Activated T-helper 1 cell treated with anti-CD3 and anti-CD28 coated beads, Interleukin-12 subunit alpha, Interleukin-12 subunit beta, Interleukin-2, Interleukin-4 antibody, amounts not matched to agents 30 ng/mL and 10 ng/mL and 1 ng/mL, durations not matched to agents 14 hours and 24 hours and 36 hours (primary cell): ENCODE data around the gene PNPO. TPM values are rescaled to one million over a fixed set of nuclear protein-coding genes. Genes with fewer than 3 reads are reported as not detected.
A peak's percentile ranks its signal among the peaks of the same experiment; 100 is the strongest.

ENCODE experiments used
- DNase-seq: peaks from one replicate; pipeline ENCODE4 v3.0.0; 2021; ENCODE audit warnings: low spot score
- H3K27ac Mint-ChIP-seq: one replicate; pipeline ENCODE4 v1.8.0; 2021; ENCODE audit warnings: mild to moderate bottlenecking, mixed read lengths
- H3K27me3 Mint-ChIP-seq: one replicate; pipeline ENCODE4 v1.8.0; 2022; ENCODE audit warnings: mild to moderate bottlenecking, moderate library complexity, mixed read lengths; ENCODE audit not compliant: insufficient read depth
- H3K36me3 Mint-ChIP-seq: one replicate; pipeline ENCODE4 v1.8.0; 2021; ENCODE audit warnings: low read depth, mixed read lengths
- H3K4me1 Mint-ChIP-seq: one replicate; pipeline ENCODE4 v1.8.0; 2021; ENCODE audit warnings: low read depth, mixed read lengths
- H3K4me3 Mint-ChIP-seq: one replicate; pipeline ENCODE4 v1.8.0; 2021; ENCODE audit warnings: mild to moderate bottlenecking, moderate library complexity, mixed read lengths
- H3K9me3 Mint-ChIP-seq: one replicate; pipeline ENCODE4 v1.8.0; 2021; ENCODE audit warnings: mixed read lengths
- intact Hi-C: fragments of 100-400 bp; cut with micrococcal nuclease; formaldehyde crosslinking; loops from one replicate; pipeline ENCODE4 v1.15.1; 2024
- total RNA-seq: library from RNA; stranded (reverse); gene quantifications from 2 replicates; pipeline ENCODE4 v1.2.3, GENCODE V29; 2022

The PNPO gene
- total RNA-seq = 58.8 and 60.7 TPM in 2 replicates

DNA sequence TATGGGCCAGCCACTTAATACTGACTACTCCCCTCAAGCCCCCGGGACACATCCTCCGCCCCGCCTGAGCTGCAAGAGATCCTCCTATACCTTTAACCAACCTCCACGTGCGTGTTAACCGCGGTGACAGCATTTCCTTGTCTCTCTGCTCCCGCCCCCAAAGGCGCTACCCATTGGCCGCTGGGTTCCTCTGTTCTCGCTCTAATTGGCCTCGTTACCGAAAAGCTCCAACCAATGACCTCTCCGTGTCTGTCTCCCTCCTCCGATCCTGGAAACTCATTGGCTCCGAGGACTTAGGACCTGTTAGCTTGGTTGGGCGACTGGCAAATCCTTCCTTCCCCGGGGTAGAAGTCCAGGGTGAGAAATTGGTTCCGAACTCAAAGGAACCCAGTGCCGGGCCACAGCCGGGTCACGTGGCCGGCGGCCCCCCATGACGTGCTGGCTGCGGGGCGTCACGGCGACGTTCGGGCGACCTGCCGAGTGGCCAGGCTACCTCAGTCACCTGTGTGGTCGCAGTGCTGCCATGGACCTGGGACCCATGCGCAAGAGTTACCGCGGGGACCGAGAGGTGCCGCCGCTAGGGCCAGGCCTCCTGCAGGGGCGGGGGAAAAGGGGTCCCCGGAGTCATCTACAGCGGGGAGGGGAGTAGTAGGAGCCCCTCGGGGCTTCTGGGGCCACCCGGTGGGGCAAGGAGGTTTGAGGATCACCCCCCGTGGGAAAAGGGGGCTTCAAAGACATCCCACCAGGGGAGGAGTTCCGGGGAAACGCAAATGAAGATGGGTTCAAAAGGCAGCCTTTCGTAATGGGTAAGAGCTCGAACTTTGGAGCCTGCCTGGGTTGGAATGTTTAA is at the start of gene PNPO:
PNPO (plus strand) TSS at position 326 of the 850 bp plus-strand sequence; CDS start at position 431, 105 bp downstream.
- Mint-ChIP-seq H3K36me3 (peaks cover 24% of the 10 kb centered on the region), H3K27ac (peak within 1 kb of the TSS; percentile 96), H3K4me1 (peaks cover 68% of the 10 kb centered on the region), H3K4me3 (peak within 1 kb of the TSS; percentile 92), H3K9me3 (peaks cover 5% of the 10 kb centered on the region), H3K27me3 (peaks cover 1% of the 10 kb centered on the region)
- peak; percentile 95 for DNase-seq
- intact Hi-C loops = loop anchor here (1.0 to 5.0 kb wide), 10 partner anchors 8 to 951 kb away; partner anchors contain the start of genes ATP5MC1, LRRC46, MRPL10 and NFE2L1

DNA sequence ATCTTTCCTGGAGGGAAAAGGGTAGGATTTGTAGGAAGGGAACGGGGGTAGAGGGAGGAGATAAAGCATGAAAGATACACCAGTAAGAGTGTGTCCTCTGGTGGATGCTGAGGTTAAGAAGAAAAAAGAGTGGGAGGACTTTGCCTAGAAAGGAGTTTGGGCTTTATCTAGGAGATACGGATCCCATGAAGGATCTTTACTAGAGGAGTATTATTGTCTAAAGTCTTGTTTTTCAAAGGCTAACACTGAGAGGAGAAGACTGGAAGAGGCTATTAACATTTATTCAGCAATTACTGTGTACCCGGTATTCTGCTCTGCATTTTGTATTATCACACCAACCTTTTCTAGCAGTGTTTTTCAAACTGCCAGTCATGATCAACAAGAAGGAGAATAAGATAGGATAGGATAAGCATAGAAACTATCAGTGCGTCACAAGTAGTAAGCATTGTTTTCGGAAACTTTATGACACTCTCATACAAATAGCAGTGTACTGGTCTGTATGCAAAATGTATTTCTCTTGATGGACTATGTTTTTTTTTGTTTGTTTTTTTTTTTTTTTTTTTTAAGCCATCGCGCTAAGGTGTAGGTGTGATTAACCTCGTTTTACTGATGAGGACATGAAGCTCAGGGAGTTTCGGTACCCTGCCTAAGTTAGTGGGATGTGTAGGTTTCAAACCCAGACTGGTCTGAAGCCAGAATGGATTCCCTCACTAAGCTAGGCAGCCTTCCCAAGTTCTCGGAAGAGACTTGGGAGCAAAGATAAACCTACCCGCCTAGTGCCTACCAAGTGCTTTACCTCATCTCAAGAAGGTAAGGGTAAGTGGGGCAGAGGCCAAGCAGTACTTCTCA is 46.6 kb upstream of the PNPO start:
- Mint-ChIP-seq H3K36me3 (peaks cover 16% of the 10 kb centered on the region), H3K27me3 (peaks cover 3% of the 10 kb centered on the region), H3K9me3 (no peaks in the 10 kb centered on the region), H3K4me3 (peak overlapping the region; percentile 98), H3K27ac (peak overlapping the region; percentile 100), H3K4me1 (peaks cover 55% of the 10 kb centered on the region)
- DNase-seq = no peak
- intact Hi-C loops = loop anchor here (1.0 to 5.0 kb wide), 9 partner anchors 47 to 362 kb away; partner anchors contain the start of genes LRRC46, MRPL10, NPEPPS and PNPO

DNA sequence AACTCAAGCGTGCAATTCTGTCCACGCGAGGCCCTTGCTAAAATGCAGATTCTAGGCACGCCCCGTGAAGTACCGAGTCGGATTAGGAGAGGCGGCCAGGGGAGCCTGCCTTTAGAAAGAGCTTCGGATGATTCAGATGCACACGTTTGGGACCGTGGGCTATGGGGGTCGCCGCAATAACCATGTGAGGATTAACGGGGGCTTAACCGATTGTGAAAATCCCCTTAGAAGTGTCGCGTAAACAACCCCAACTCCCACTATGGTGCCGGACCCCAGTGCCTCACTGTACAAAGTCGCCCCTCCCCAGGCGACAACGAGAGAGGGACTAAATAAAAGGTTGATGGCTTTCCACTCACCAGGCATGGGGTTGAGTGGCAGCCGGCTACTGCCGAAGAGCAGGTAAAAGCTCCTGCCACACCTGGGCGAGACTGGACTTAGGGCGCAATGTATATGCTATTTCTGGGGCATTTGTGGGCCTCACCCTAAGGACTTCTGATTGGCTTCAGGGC is 46.0 kb upstream of the PNPO start:
- Mint-ChIP-seq H3K4me1 (peaks cover 48% of the 10 kb centered on the region), H3K9me3 (no peaks in the 10 kb centered on the region), H3K27me3 (peaks cover 3% of the 10 kb centered on the region), H3K27ac (peak overlapping the region; percentile 100), H3K36me3 (peaks cover 17% of the 10 kb centered on the region), H3K4me3 (peak overlapping the region; percentile 98)
- intact Hi-C loops = loop anchor here (1.0 to 5.0 kb wide), 9 partner anchors 46 to 363 kb away; partner anchors contain the start of genes LRRC46, MRPL10, NPEPPS and PNPO
- no peak for DNase-seq

DNA sequence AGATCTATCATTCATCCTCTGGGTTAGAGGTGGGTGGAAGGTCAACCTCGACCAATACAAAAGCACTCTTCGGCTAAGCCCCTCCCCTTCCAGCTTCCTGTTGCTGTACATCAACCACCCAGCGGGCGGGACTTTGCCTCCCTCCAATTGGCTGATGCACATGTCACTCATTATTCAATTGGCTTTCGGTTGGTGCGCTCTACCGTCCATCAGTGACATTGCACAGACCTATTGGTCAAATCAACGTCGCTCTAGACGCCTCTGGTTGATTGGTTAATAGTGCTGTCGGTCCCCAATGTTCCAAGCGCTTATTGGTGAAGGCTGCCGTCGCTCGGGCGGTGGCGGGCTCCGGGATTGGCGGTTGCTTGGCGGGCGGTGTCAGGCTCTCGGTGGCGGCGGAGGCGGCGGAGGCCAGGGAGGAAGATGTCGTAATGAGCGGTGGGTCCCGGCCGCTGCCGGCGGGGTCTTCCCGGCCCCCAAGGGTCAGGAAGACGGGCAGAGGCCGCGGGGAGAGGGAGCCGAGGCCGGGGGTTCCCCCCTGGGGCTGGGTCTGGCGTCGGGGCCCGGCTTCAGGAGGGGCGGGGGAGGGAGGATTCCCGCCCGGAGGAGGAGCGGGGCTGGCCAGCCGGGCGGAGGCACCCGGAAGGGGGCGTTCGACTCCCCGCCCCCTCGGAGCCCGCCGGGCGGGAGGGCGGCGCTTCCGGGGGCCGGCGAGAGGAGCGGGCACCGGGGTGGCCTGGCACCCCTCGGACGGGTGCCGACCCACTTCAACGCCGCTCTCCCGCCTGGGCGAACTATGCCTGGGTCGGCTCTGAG is 45.3 kb upstream of the PNPO start, which contains the start of gene SP2:
SP2 (plus strand) TSS at position 381 of the 816 bp plus-strand sequence; CDS start at position 432, 51 bp downstream.
- H3K9me3 Mint-ChIP-seq = no peaks in the 10 kb centered on the region
- peaks cover 47% of the 10 kb centered on the region for H3K4me1 Mint-ChIP-seq
- peak; percentile 100 for DNase-seq
- H3K27me3 Mint-ChIP-seq = peaks cover 3% of the 10 kb centered on the region
- intact Hi-C loops = loop anchor here (1.0 to 5.0 kb wide), 10 partner anchors 45 to 364 kb away; partner anchors contain the start of genes LRRC46, MRPL10, NPEPPS and PNPO
- peak within 1 kb of the TSS; percentile 100 for H3K27ac Mint-ChIP-seq
- peaks cover 20% of the 10 kb centered on the region for H3K36me3 Mint-ChIP-seq
- H3K4me3 Mint-ChIP-seq = peak within 1 kb of the TSS; percentile 98

DNA sequence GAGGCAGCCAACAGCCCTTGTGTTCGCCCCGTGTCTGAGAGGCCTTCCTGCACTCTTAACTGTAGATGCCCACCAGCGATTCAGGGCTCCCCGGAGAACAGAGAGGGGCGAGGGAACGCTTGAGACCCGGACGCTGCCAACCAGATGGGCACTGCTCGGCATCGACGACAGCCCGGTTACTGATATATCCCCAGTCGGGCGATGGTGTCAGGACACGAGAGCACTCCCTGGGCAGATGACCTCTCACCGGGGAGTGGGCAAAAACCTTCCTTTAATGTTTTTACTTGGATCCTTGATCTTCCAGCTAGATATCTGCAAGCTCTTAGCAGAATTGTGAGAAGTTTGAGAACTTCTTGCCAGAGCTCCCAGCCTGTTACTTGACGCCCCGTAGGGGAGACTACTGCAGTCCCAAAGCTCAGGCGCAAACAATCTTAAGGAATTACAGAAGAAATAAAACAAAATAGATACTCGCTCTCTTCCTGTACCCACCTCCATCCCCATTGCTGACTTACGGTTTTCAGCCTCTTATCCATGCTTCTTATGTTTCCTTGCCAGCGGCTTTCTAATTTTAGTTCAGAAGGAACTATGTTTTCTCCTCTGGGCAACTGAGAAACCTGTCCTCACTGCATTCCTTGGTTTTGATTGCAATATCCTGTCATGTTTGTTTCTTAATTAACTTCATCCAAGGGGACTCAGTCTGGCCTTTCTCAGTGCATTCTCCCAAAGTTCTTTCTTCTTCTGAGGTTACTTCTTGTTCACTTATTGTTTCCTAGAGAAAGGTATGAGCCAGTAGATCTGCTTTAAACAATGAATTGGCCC is 44.5 kb upstream of the PNPO start:
- no peaks in the 10 kb centered on the region for H3K9me3 Mint-ChIP-seq
- H3K36me3 Mint-ChIP-seq = peaks cover 20% of the 10 kb centered on the region
- no peak for DNase-seq
- H3K27me3 Mint-ChIP-seq = peaks cover 3% of the 10 kb centered on the region
- intact Hi-C loops = loop anchor here (2.0 to 5.0 kb wide), 4 partner anchors 115 to 365 kb away; partner anchors contain the start of genes NPEPPS, SNX11 and TBX21
- peaks cover 39% of the 10 kb centered on the region for H3K4me1 Mint-ChIP-seq
- H3K4me3 Mint-ChIP-seq = peak overlapping the region; percentile 90
- H3K27ac Mint-ChIP-seq = peak overlapping the region; percentile 93

DNA sequence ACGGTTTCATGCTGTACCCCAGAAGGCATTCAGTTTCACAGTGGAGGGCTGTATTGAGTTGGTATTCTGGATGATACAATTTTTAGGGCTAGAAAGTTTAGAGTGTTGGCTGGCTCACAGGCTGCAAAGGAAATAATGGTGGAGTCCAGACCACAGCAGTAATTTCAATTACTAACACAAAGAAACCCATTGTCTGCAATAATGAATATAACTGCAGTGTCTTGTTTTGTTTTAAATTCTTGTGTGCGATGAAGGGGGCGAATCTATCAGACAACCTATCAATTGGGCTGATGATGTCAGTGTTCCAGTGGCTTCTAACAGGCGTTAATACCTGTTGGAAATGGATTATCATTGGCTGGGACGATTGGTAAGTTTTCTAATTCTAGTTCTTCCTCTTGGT is 43.8 kb upstream of the PNPO start:
- peaks cover 3% of the 10 kb centered on the region for H3K27me3 Mint-ChIP-seq
- H3K27ac Mint-ChIP-seq = peak overlapping the region; percentile 93
- intact Hi-C loops = loop anchor here (2.0 to 5.0 kb wide), 4 partner anchors 115 to 365 kb away; partner anchors contain the start of genes NPEPPS, SNX11 and TBX21
- H3K4me3 Mint-ChIP-seq = peak overlapping the region; percentile 90
- H3K4me1 Mint-ChIP-seq = peaks cover 38% of the 10 kb centered on the region
- H3K9me3 Mint-ChIP-seq = no peaks in the 10 kb centered on the region
- DNase-seq = no peak
- H3K36me3 Mint-ChIP-seq = peaks cover 20% of the 10 kb centered on the region

DNA sequence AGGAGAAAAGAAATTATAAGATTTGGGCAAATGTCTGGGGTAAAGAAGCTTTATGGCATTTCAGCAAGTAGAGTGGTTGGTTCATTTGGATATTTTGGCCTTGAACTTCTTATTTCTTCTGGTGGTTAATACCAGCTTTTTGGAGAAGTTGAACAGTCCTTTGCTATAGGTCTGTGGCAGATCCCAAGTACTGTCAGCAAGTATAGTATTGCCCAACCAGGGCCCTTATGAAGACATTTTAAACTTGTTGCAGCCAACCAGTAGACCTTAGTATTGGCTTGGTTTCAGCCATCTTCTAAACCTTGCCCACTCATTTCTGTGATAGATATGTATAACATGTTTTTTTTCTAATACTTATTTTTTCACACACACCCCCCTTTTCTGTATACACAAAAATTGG is 43.1 kb upstream of the PNPO start:
- H3K27me3 Mint-ChIP-seq = peaks cover 3% of the 10 kb centered on the region
- H3K4me1 Mint-ChIP-seq = peaks cover 38% of the 10 kb centered on the region
- DNase-seq = no peak
- intact Hi-C loops = loop anchor here (5.0 kb wide), 3 partner anchors 114 to 366 kb away; partner anchors contain the start of genes NPEPPS and SNX11
- H3K9me3 Mint-ChIP-seq = no peaks in the 10 kb centered on the region
- no peak overlapping the region for H3K27ac Mint-ChIP-seq
- no peak overlapping the region for H3K4me3 Mint-ChIP-seq
- H3K36me3 Mint-ChIP-seq = peaks cover 20% of the 10 kb centered on the region

DNA sequence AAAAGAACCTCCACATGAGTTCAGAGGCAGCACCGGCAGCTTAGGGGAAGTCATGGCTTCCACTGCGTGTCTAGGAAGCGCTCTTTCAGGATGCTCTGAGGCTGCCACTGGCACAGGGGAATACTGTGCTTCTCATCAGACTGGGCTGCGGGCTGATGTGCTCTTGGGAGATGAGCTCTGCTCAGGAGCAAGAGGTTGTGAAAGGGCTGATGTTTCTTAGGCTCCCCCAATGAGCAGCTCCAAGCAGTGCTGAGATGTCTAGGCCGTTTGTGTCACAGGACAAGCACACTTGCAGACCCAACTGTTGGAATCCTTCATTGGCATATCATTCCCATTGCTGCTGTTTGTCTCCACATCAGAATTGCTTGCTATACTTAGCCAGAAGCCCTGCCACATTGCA is 41.7 kb upstream of the PNPO start:
- peaks cover 27% of the 10 kb centered on the region for H3K4me1 Mint-ChIP-seq
- peaks cover 22% of the 10 kb centered on the region for H3K36me3 Mint-ChIP-seq
- DNase-seq = no peak
- H3K9me3 Mint-ChIP-seq = no peaks in the 10 kb centered on the region
- intact Hi-C loops = loop anchor here (5.0 kb wide), 3 partner anchors 113 to 367 kb away; partner anchors contain the start of genes NPEPPS and SNX11
- no peak overlapping the region for H3K4me3 Mint-ChIP-seq
- peaks cover 3% of the 10 kb centered on the region for H3K27me3 Mint-ChIP-seq
- H3K27ac Mint-ChIP-seq = no peak overlapping the region

DNA sequence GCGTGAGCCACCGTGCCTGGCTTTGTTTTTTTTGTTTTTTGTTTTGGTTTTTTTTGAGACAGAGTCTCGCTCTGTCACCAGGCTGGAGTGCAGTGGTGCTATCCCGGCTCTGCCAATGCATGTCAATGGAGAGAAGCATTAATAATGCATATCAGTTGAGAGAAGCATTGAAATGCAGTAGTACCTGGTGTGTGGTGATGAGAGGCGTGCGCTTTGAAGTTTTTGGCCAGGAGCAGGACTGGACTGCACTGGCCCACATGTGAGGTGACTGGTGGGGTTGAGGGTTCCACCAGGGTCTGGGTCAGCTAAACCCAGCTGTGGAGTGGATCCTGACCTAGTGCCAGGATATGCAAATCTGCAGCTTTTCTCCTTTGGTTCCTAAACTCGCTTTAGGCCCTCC is 39.9 kb upstream of the PNPO start:
- H3K4me3 Mint-ChIP-seq = no peak overlapping the region
- no peak for DNase-seq
- H3K9me3 Mint-ChIP-seq = no peaks in the 10 kb centered on the region
- peaks cover 23% of the 10 kb centered on the region for H3K4me1 Mint-ChIP-seq
- no peaks in the 10 kb centered on the region for H3K27me3 Mint-ChIP-seq
- H3K27ac Mint-ChIP-seq = no peak overlapping the region
- intact Hi-C loops = no loop called here
- peaks cover 26% of the 10 kb centered on the region for H3K36me3 Mint-ChIP-seq

DNA sequence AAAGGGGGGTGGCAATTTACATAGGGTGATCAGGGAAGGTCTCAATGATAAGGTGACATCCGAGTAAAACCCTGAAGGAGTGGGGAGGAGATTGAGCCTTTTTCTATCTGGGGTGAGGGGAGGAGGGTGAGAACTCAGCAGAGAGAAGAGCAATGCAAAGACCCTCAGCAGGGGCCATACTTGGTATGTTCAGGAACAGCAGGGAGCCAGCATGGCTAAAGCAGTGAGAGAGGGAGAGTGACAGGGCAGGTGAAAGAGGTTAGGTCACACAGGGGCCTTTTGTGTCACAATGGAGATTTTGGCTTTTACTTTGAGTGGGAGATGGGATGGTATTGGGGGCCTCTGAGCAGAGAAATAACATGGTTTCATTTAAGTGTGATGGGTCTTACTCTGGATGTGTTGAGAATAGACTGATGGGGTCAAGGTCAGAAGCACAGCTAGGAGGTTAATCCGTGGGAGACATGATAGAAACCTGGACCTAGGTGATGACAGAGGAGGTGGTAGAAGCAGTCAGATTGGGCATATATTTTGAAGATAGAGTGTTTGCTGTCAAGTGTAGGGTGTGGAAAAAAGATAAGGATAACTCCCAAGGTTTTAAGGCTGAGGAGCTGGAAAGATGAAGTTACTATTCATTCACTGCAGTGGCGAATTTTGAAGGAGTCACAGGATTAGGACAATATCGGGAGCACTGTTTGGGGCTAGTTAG is 39.2 kb upstream of the PNPO start:
- peaks cover 19% of the 10 kb centered on the region for H3K4me1 Mint-ChIP-seq
- peaks cover 22% of the 10 kb centered on the region for H3K36me3 Mint-ChIP-seq
- no peak overlapping the region for H3K27ac Mint-ChIP-seq
- no peak overlapping the region for H3K4me3 Mint-ChIP-seq
- intact Hi-C loops = no loop called here
- no peak for DNase-seq
- H3K9me3 Mint-ChIP-seq = no peaks in the 10 kb centered on the region
- H3K27me3 Mint-ChIP-seq = no peaks in the 10 kb centered on the region
